Activated CD4-positive, alpha-beta T cell treated with anti-CD3 and anti-CD28 coated beads for 24 hours (primary cell): ENCODE results near the gene TIMM44.

Source experiments
- DNase-seq, 2 donors: peaks; one replicate each; pipeline ENCODE4 v3.0.0-alpha.2; 2020; ENCODE audit warnings: low read depth in 2 of 2

TIMM44 gene

DNA sequence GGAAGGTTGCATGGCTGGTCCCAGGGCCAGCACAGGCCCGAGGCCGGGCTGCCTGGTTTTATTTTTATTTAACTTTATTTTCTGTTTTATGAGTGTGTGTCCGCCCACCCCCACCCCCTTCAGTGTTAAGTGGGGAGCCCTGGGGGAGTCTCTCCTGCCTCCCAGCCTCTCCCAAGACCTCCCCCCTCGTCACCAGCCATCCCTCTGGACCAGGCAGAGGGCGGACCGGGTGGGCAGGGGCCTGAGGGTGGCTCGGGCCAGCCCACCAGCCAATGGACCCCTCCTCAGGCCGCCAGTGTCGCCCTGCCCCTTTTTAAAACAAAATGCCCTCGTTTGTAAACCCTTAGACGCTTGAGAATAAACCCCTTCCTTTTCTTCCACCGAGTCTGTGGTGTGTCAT lies 29.4 kb downstream of the TIMM44 start:
- DNase-seq, result no peak

DNA sequence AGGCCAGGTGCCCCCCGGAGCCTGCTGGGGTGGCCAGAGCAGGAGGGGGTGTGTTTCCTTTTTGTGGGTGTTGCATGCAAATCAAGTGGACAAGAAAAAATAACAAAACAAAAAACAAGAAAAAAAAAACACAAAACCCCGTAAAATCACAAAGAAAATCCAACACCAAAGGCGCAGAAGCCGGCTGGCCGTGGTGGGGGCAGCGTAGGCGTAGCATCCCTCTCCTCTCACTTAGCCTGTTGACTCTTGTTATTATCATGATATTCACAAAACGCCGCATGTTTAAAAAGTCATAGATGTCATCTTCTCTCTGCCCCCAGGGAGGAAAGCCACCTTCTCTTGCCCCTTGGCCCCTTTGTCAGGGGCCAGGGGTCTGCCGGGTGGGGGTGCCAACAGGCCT lies 29.8 kb downstream of the TIMM44 start:
- no peak for DNase-seq

DNA sequence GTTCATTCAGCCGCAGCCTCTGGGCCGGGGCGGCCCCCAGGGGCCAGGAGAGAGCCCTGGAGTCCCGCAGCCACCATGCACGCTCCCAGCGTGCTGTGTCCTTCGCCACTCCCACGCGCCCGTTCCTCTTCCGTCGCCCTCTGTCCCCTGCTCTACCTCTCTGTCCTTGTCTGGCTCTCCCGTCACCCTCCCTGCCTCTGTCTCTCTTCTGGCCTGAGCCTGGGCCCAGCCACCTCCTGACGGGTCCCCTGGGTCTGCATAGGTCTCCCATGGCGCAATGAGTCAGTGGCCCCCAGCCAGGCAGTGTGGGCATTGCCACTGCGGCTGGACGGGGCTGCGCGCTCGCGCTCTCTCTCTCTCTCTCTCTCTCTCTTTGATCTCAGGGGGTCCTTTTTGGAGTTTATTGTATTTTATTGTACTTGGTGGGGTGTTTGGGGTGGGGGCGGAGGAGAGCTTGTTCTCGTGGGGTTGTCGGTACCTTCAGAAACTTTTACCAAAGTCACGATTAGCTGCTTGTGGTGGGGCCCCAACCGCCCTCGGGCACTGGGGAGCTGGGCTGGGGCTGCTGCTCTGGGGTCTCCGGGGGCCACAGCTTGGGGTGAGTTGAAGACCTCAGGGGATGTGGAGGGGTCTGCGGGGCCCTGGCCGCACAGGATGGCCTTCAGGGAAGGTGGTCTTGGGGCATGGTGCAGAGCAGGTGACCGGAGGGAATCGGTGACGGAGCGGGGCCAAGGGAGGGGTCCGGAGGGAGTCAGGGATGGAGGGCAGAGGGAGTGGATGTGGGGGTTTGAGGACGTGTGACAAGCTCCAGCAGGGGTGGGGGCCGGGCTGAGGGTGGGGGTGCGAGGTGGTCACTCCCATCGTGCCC lies 30.5 kb downstream of the TIMM44 start:
- DNase-seq, result no peak

DNA sequence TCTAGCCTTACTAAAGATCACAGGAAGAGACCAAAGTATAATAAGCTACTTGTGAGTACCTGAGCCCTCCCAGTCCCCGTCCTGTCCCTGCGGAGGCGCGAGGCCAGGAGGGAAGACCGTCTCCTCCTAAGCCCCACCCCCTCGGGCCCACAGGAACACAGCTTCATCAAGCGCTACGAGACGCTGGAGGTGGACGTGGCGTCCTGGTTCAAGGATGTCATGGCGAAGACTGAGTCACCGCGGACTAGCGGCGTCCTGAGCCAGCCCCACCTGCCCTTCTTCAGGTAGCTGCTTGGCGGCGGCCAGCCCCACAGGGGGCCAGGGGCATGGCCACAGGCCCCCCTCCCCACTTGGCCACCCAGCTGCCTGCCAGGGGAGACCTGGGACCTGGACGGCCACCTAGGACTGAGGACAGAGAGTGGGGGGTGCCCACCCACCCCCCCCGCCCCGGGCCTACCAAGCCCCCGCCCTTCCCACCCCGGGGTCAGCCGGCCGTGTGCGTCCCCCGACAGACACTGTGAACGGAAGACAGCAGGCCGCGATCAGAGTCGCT lies 31.2 kb downstream of the TIMM44 start:
- DNase-seq, result no peak

DNA sequence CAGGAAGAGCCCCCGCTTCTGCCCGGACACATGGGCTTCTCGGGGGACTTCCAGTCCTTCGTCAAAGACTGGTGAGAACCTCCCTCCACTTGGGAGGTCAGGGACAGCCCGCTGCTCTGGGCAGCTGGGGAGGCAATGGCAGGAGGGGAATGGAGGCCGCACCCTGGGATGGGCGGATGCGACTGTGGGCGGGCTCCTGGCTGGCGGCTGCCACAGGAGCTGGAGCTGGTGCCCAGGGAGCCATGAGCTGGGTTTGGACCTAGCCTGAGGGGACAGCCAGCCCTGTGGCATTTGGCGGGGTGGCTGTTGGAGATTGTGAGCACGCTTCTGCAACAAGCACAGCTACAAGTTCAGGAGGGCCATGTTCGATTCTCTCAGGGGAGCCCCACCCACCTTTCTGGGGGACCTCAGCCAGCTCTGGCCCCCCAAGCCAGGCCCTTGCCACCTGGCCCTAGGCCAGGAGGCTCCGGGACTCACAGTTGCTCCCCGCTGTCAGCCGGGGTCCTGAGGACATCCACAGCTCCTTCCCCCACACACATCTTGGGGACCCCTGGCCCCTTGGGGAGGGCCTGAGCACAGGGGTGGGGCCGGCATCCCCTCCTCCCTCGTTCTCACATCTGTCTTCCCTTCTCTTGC lies 31.8 kb downstream of the TIMM44 start:
- DNase-seq, result no peak

DNA sequence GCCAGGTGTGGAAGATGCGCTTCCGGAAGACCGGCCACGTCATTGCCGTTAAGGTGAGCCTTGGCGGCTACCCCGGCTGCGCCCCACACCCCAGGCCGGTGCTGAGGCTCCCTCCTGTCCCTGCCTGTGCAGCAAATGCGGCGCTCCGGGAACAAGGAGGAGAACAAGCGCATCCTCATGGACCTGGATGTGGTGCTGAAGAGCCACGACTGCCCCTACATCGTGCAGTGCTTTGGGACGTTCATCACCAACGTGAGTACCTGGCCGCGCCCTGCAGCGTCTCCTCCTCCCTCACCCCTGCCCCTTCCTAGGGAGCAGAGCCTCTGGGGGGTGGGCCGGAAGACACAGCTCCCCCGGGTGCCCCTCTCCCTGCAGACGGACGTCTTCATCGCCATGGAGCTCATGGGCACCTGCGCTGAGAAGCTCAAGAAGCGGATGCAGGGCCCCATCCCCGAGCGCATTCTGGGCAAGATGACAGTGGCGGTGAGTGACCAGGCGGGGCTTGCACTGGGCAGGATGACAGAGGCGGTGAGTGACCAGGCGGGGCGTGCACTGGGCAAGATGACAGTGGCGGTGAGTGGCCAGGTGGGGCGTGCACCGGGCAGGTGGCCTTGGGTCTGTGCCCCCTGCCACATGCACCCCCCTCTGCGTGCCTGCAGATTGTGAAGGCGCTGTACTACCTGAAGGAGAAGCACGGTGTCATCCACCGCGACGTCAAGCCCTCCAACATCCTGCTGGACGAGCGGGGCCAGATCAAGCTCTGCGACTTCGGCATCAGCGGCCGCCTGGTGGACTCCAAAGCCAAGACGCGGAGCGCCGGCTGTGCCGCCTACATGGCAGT lies 32.9 kb downstream of the TIMM44 start:
- no peak for DNase-seq

DNA sequence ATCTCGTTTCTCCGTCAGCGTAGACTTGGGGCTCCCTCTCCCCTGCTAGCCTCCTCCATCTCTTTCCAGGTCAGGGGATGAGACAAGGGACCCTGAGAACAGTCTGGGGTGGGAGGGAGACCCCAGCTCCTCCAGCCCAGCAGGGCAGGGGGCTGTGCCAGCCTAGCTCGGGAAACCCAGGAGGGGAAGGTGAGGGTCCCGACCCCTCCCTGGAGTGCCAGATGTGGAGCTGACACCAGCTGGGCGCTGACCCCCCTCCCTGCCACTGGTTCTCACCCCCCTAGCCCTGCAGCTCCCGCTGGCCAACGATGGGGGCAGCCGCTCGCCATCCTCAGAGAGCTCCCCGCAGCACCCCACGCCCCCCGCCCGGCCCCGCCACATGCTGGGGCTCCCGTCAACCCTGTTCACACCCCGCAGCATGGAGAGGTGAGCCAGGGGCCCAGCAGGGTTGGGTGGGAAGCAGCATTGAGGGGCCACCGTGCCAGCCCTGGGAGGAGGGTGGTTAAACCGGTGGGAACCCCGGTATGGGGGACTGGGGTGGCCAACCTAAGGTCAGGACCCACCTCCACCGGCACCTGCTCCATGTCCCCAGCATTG lies 33.9 kb downstream of the TIMM44 start:
- DNase-seq, result no peak

DNA sequence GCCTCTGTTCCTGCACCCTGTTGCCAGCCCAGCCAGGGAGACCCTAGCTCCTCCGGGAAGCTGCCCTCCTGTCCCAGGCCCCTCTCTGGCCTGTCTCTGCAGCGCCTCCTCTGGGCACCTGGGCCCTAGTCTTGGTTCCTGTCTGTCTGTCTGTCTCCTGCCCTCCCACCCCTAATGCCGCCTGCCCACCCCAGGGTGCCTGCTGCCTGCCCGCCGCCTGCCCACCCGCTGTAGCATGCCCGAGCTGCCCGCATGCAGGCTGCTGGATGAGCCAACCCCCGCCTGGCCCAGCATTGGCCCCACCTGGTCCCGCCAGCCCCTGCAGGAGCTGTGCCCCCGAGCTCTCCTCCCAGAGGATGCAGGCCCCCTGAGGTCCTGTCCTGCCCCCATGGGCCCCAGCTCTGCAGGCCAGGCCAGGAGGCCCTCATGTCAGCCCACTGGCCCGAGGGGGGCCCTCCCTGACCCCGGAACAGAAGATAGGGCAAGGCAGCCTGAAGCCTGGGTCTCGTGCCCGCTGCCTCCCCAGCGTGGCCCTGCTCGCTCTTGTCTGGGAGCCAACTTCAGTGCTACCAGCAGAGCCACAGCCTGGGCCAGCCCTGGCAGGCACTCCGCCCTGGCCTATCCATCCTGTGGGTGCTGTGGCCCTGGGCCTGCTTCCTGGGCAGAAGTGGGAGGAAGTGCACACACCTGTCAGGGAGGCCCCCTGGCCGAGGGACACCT lies 34.6 kb downstream of the TIMM44 start:
- DNase-seq, result no peak

DNA sequence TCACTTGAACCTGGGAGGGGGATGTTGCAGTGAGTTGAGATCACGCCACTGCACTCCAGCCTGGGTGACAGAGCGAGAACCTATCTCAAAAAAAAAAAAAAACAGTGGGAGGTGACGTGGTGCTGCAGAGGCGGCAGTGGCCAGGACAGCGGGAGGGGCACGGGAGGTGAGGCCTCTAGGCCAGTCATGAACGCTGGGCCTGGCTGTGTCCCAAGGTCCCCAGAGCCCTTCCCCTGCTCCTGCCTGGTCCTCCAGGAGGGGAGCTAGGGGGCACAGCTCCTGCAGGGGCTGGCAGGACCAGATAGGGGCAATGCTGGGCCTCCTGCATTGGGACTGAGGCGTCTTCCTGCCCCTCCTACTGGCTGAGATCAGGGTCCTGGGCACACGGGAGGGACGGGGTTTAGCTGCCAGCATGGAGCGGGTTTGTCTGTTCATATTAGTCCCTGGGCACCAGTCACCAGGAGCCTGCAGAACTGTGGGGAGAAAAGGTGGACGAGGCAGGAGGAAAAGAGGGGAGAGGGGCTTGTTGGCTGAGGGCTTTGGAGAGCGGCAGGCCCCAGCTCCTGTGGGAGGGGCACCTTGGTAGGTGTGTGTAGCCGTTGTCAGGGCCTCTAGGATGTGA lies 35.3 kb downstream of the TIMM44 start:
- DNase-seq, result no peak

DNA sequence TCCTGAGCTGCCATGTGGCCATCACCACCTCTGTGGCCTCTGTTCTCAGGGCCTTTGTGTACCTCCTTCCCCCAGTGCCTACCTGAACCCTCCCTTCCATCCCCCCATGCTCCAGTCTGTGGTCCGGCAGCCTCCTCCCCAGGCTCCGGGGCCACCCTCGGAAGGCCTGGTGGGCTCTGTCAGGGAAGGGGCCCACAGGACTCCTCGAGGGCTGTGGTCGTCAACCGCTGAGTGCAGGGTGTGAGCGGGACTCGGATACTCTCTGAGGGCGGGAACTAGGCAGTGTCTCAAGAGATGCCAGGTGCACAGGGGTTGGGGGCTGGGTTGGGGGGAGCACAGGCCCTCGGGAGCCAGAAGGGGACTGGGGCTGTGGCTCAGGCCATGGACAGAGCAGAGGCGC lies 35.9 kb downstream of the TIMM44 start:
- DNase-seq, result no peak

DNA sequence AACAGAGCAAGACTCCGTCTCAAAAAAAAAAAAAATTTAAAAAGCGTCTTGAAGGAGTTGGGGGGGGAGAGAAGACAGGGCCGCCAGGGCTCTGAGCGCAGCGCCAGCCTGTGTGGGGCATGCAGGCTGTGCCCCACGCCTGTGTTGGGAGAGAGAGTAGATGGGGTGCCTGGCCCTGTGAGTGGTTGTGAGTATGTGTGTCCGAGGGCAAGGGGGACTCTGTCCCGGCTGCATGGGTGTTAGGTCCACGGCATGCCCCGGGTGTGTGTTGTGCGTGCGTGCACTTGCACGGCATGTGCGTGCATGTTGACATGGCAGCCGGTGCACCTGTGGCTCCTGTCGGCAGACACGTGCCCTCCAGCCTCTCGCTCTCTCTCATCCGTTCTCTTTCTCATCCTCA lies 36.3 kb downstream of the TIMM44 start:
- no peak for DNase-seq

DNA sequence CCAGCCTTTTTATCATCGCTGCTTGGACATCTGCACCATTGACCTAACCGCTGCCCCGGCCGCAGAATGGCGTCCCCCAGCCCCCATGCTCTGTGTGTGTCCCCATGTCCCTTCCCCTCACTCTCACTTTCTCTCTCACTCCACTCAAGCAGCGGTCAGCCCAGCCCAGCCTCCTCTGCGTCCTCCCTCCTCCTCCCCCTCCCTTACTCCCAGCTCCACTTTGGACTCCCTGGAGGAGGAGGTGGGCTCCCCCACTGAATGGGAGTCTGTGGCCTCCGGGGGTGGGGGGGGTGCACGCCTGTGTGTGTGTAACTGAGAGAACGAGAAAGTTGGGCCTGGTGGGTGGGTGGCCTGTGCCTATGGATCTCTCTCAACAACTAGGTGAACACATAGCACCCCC lies 37.6 kb downstream of the TIMM44 start:
- DNase-seq, result no peak

DNA sequence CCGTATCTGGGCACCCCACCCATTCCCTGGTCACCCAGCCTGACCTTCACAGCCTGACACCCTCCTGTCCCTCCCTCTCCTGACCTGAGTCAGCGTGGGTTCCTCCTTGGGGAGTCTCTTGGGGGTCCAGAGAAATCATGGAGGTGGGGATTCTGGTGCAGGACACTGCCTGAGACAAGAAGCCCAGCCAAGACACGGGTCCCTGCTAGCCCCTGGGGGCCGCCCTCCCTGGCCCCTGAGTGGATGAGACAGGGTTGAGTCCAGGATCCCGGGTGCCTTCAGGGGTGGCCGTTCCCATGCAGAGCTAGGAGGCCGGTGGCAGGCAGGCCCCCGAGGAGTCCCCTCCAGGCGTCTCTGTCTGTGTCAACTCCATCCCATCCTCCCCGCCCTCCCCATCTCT lies 38.2 kb downstream of the TIMM44 start:
- no peak for DNase-seq

DNA sequence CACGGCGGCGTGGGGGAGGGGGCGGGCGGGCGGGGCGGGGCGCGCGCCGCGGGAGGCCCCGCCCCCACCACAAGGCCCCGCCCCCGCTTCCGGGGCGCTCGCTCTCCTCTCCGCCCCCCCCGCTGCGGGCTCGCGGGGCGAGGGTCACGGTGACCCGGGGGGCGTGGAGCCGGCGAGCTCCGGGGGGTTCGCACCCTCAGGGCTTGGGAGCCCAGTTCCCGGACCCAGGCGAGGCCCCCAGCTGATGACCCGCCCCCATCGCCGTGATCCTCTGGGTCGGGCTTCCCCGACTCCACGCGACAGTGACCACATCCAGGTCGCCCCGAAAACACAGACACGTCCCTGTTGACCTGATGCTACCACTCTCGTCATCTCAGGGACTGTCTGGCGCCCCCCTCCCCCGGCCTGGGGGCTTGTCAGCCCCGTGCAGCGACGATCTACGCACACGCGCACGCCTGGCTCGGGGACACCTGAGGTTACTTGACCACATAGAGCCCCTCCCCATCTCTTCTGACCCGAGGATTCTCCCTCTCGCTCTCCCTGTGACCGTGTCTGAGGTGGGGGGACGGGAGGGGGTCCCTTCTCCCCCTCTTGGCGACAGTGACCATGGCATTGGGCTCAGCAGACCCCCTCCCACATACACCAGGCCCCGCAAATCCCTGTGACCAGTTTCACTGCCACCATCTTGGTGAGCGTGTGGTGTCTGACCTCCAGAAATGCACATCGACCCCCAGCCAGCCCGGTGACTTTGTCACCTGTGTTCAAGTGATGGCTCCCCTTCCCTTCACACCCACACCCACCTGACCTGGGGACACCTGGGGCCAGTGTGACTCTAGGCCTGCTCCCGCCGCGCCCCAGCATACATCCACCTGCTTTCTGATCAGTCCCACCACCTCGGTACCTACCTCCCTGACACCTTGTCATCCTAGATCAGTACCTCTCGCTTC lies 39.1 kb downstream of the TIMM44 start:
- DNase-seq, result peak in 1 of 2 donors; percentile 38

DNA sequence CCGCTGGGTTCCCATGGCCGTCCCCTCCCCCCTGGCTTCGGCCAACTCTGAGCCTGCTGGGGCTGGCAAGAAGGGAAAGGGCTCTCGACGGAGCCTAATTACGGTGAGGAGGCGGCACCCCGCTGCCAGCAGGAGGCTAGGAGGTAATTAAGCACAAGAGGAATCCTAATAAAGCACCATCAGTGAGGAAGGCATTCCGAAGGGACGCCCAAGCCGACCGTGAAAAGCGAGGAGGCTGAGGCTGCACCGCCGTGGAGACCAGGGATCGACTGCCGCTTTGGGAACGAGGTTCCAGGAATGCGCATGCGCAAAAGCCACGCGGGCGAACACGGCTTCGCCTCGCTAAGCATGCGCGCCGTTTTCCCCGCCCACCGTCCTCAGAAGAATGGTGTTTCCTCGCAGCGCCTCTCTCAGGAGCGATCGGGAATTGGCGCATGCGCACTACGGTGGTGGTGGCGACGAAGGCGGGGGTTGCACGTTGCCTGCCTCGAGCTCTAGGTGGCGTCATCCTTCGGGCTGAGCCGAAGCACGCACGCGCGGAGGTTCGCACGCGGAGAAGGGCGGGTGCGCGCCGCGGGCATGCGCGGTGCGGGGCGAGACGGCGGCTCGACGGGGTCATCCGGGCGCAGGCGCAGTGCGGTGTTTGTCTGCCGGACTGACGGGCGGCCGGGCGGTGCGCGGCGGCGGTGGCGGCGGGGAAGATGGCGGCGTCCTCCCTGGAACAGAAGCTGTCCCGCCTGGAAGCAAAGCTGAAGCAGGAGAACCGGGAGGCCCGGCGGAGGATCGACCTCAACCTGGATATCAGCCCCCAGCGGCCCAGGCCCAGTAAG lies 40.0 kb downstream of the TIMM44 start, which contains the start of gene MAP2K7:
Gene MAP2K7 (plus strand): TSS at position 634 of the 830 bp plus-strand sequence. CDS start 68 bp downstream, at position 702.
- DNase-seq, result peak; percentile 100

DNA sequence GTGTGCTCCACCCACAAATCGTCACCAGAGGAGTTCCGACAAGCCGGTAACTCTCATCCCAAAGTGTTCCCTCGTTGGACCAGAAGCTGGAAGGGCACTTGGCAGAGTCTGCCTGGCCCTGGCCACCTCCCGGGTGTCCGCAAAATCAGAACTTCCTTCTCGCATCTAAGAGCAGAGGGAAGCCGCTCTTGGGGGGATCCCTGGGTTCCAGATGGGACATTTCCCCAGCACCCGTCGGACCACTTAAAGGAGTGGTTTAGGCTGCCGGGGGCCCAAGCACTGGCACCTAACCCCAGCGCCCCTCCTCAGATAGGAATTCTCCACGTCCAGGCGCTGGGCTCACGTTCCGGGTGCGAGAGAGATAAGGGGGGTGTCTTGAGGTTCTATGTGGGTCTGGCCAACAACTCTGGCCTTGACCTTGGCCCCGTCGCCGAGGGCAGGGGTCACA lies 40.6 kb downstream of the TIMM44 start:
- no peak for DNase-seq

DNA sequence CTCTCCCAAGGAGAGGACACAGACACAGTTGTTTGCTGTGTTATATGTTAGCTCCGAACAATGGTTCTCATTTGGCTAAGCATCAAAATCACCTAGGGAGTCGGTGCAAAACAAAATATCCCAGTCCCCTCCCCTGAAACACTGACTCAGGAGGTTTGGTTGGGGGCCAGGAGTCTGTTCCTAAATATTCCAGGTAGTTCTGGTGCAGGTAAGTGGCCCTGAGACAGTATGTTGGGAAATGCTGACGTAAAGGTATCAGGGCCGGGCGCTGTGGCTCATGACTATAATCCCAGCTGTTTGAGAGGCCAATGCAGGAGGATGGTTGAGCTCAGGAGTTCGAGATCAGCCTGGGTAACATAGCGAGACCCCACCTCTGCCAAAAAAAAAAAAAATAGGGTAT lies 42.1 kb downstream of the TIMM44 start:
- no peak for DNase-seq

DNA sequence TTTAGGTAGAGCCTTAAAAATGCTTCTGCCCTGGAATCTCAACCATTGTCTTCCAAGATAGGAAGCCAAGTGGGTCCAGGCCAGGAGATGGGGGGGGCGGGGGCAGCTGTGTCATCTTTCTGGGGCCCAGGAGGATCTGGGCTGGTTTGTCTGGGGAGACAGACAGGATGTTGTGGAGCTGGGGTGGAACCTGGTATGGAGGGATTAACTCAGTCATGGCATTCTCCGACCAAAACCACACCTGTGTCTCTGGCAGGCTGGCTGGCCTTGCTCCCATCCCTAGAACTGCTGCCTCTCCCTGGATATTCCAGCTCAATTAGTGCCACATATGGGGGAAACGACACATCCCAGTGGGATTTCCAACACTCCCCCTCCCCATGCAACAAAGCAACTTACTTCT lies 42.5 kb downstream of the TIMM44 start:
- DNase-seq, result no peak
